Measurements from ENCODE around the gene TCTN1.

The TCTN1 gene

DNA sequence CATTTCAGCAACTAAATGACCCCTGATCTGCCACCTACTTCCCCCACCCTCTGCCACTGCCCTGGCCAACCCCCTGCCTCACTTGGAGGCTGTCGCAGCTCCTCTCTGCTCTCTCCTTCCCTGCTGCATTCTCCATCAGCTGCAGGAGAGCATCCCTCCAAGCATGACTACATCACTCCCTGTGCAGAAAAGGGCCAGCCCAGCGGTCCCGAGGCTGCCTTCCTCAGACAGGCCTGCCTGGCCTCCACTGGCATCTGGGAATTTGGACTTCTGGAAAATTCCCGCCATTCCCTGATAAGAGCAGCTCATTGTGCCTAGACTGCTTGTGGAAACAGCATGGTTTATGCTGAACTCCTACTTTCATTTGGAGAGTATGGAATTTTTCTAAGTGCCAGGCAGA is 62.2 kb downstream of the TCTN1 start:
- Histone ChIP-seq H3K4me3 (ENCODE audit: low read length) (no peak overlapping the region), H3K4me1 (ENCODE audit: control insufficient read depth, low read depth, low read length) (no peaks in the 10 kb centered on the region), H3K36me3 (ENCODE audit: control insufficient read depth, low read depth, low read length) (no peaks in the 10 kb centered on the region)

GRCh38 chr12:110677206-110677911 is 63.4 kb downstream of the TCTN1 start:
- no peaks in the 10 kb centered on the region for H3K36me3 ChIP-seq (ENCODE audit: control insufficient read depth, low read depth, low read length)
- no peak overlapping the region for H3K27ac ChIP-seq (ENCODE audit: low read length)
- H3K4me1 ChIP-seq (ENCODE audit: control insufficient read depth, low read depth, low read length) = no peaks in the 10 kb centered on the region
- no peaks in the 10 kb centered on the region for H3K27me3 ChIP-seq (ENCODE audit: control insufficient read depth, insufficient read depth, low read length)
- no peak overlapping the region for H3K9ac ChIP-seq (ENCODE audit: low read length)
- H3K9me3 ChIP-seq (ENCODE audit: control insufficient read depth, low read depth, low read length) = no peaks in the 10 kb centered on the region
- no peak overlapping the region for H3K4me3 ChIP-seq (ENCODE audit: low read length)

More for the DNA sequence above, 62.2 kb downstream of the TCTN1 start:
- H3K9ac ChIP-seq (ENCODE audit: low read length) = no peak overlapping the region
- H3K9me3 ChIP-seq (ENCODE audit: control insufficient read depth, low read depth, low read length) = no peaks in the 10 kb centered on the region
- H3K27ac ChIP-seq (ENCODE audit: low read length) = no peak overlapping the region
- H3K27me3 ChIP-seq (ENCODE audit: control insufficient read depth, insufficient read depth, low read length) = no peaks in the 10 kb centered on the region

DNA sequence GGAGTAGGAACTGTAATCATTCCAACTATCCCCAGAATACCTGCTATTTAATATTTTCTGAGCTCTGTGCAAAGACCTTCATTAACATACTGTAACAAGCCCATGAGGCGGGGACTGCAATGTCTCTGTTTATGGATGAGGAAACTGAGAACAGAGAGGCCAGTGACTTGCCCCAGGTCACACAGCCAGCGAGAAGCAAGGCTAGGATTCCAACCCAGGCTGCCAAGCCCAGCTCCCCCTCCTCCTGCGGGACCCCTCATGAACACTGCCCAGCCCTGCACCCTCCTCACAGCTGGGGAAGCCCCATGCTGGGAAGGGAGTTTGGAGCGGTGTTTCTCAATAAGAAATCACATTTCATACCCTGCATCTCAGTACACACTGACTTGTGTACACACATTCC is 64.1 kb downstream of the TCTN1 start:
- Histone ChIP-seq H3K4me3 (ENCODE audit: low read length) (no peak overlapping the region), H3K27me3 (ENCODE audit: control insufficient read depth, insufficient read depth, low read length) (no peaks in the 10 kb centered on the region), H3K4me1 (ENCODE audit: control insufficient read depth, low read depth, low read length) (no peaks in the 10 kb centered on the region), H3K9me3 (ENCODE audit: control insufficient read depth, low read depth, low read length) (no peaks in the 10 kb centered on the region), H3K36me3 (ENCODE audit: control insufficient read depth, low read depth, low read length) (no peaks in the 10 kb centered on the region), H3K27ac (ENCODE audit: low read length) (no peak overlapping the region), H3K9ac (ENCODE audit: low read length) (no peak overlapping the region)

- H3K9ac ChIP-seq (ENCODE audit: low read length) = no peak overlapping the region
- H3K4me3 ChIP-seq (ENCODE audit: low read length) = no peak overlapping the region
- H3K36me3 ChIP-seq (ENCODE audit: control insufficient read depth, low read depth, low read length) = no peaks in the 10 kb centered on the region
- no peaks in the 10 kb centered on the region for H3K9me3 ChIP-seq (ENCODE audit: control insufficient read depth, low read depth, low read length)
- no peaks in the 10 kb centered on the region for H3K4me1 ChIP-seq (ENCODE audit: control insufficient read depth, low read depth, low read length)
- no peak overlapping the region for H3K27ac ChIP-seq (ENCODE audit: low read length)
- no peaks in the 10 kb centered on the region for H3K27me3 ChIP-seq (ENCODE audit: control insufficient read depth, insufficient read depth, low read length)
Measured at GRCh38 chr12:110679201-110679600, 65.3 kb downstream of the TCTN1 start.

GRCh38 chr12:110680032-110680431 is 66.1 kb downstream of the TCTN1 start:
- no peaks in the 10 kb centered on the region for H3K27me3 ChIP-seq (ENCODE audit: control insufficient read depth, insufficient read depth, low read length)
- H3K36me3 ChIP-seq (ENCODE audit: control insufficient read depth, low read depth, low read length) = no peaks in the 10 kb centered on the region
- no peaks in the 10 kb centered on the region for H3K9me3 ChIP-seq (ENCODE audit: control insufficient read depth, low read depth, low read length)
- no peak overlapping the region for H3K27ac ChIP-seq (ENCODE audit: low read length)
- no peak overlapping the region for H3K9ac ChIP-seq (ENCODE audit: low read length)
- no peaks in the 10 kb centered on the region for H3K4me1 ChIP-seq (ENCODE audit: control insufficient read depth, low read depth, low read length)
- no peak overlapping the region for H3K4me3 ChIP-seq (ENCODE audit: low read length)

DNA sequence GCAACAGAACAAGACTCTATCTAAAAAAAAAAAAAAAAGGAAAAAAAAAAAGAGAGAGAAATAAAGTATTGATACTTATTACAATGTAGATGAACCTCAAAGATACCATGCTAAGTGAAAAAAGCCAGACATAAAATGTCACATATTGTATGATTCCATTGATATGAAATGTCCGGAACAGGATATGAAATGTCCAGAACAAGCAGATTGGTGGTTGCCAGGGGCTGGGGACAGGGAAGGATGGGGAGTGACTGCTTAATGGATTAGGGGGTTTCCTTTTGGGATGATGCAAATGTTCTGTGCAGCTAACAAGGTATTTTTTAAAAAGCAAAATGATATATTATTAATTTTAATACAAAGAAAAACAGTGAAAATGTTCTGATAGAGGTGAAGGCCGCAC is 70.0 kb downstream of the TCTN1 start:
- Histone ChIP-seq H3K4me3 (ENCODE audit: low read length) (no peak overlapping the region), H3K27me3 (ENCODE audit: control insufficient read depth, insufficient read depth, low read length) (peaks cover 13% of the 10 kb centered on the region), H3K9me3 (ENCODE audit: control insufficient read depth, low read depth, low read length) (no peaks in the 10 kb centered on the region), H3K4me1 (ENCODE audit: control insufficient read depth, low read depth, low read length) (no peaks in the 10 kb centered on the region), H3K9ac (ENCODE audit: low read length) (no peak overlapping the region), H3K36me3 (ENCODE audit: control insufficient read depth, low read depth, low read length) (no peaks in the 10 kb centered on the region), H3K27ac (ENCODE audit: low read length) (no peak overlapping the region)

DNA sequence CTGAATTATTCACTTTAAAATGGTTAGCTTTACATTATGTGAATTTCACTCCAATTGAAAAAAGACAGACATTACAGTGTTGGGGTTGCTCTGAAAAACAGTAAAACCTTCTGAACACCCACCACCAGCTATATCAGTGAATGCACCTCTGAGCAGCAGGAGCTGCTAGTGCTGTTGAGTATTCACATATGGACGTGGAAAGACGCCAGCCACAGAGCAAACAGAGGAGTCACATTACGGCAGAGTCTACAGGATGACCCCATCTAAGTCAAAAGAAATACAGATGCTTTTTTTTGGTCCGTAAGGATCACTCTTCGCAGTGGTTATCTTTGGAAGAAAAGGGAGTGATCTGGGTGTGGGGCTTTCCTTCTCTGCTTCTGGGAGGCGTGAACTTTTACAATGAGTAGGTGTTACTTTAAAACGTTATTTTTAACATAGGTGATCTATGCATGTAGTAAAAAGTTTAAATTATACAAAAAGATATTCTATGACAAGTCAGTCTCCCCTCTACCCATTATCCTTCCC is 70.4 kb downstream of the TCTN1 start:
- Histone ChIP-seq H3K9me3 (ENCODE audit: control insufficient read depth, low read depth, low read length) (no peaks in the 10 kb centered on the region), H3K27ac (ENCODE audit: low read length) (no peak overlapping the region), H3K36me3 (ENCODE audit: control insufficient read depth, low read depth, low read length) (no peaks in the 10 kb centered on the region), H3K4me1 (ENCODE audit: control insufficient read depth, low read depth, low read length) (no peaks in the 10 kb centered on the region), H3K9ac (ENCODE audit: low read length) (no peak overlapping the region), H3K27me3 (ENCODE audit: control insufficient read depth, insufficient read depth, low read length) (peaks cover 13% of the 10 kb centered on the region), H3K4me3 (ENCODE audit: low read length) (no peak overlapping the region)

- no peaks in the 10 kb centered on the region for H3K36me3 ChIP-seq (ENCODE audit: control insufficient read depth, low read depth, low read length)
- H3K4me1 ChIP-seq (ENCODE audit: control insufficient read depth, low read depth, low read length) = peaks cover 4% of the 10 kb centered on the region
- peaks cover 13% of the 10 kb centered on the region for H3K27me3 ChIP-seq (ENCODE audit: control insufficient read depth, insufficient read depth, low read length)
- H3K9me3 ChIP-seq (ENCODE audit: control insufficient read depth, low read depth, low read length) = no peaks in the 10 kb centered on the region
- H3K4me3 ChIP-seq (ENCODE audit: low read length) = no peak overlapping the region
- H3K27ac ChIP-seq (ENCODE audit: low read length) = no peak overlapping the region
- no peak overlapping the region for H3K9ac ChIP-seq (ENCODE audit: low read length)
Measured at GRCh38 chr12:110686294-110686903, 72.5 kb downstream of the TCTN1 start.

- Histone ChIP-seq H3K4me3 (ENCODE audit: low read length) (no peak overlapping the region), H3K9ac (ENCODE audit: low read length) (no peak overlapping the region), H3K9me3 (ENCODE audit: control insufficient read depth, low read depth, low read length) (no peaks in the 10 kb centered on the region), H3K27ac (ENCODE audit: low read length) (no peak overlapping the region), H3K36me3 (ENCODE audit: control insufficient read depth, low read depth, low read length) (no peaks in the 10 kb centered on the region), H3K27me3 (ENCODE audit: control insufficient read depth, insufficient read depth, low read length) (peaks cover 13% of the 10 kb centered on the region), H3K4me1 (ENCODE audit: control insufficient read depth, low read depth, low read length) (peaks cover 4% of the 10 kb centered on the region)
Measured at GRCh38 chr12:110687396-110688169, 73.7 kb downstream of the TCTN1 start.

GRCh38 chr12:110688446-110689280 is 74.7 kb downstream of the TCTN1 start, which contains the start of gene HVCN1:
Gene HVCN1, minus strand, starts transcription at chr12:110689115. Its CDS starts 5,870 bp downstream, at chr12:110683245.
- Histone ChIP-seq H3K36me3 (ENCODE audit: control insufficient read depth, low read depth, low read length) (no peaks in the 10 kb centered on the region), H3K9me3 (ENCODE audit: control insufficient read depth, low read depth, low read length) (no peaks in the 10 kb centered on the region), H3K9ac (ENCODE audit: low read length) (peak within 1 kb of the TSS; percentile 56), H3K27me3 (ENCODE audit: control insufficient read depth, insufficient read depth, low read length) (peaks cover 13% of the 10 kb centered on the region), H3K27ac (ENCODE audit: low read length) (no peak within 1 kb of the TSS), H3K4me3 (ENCODE audit: low read length) (peak within 1 kb of the TSS; percentile 56), H3K4me1 (ENCODE audit: control insufficient read depth, low read depth, low read length) (peaks cover 4% of the 10 kb centered on the region)
